GM12892 (cell line): Measurements from ENCODE around the gene GAL3ST3.

Experiments used
- POLR2A ChIP-seq: IDR thresholded peaks from 2 replicates; pipeline ENCODE4 v1.6.1; 2011; ENCODE audit warnings: low read depth, low read length, control low read depth
- POLR2AphosphoS5 ChIP-seq: IDR thresholded peaks from 2 replicates; pipeline ENCODE4 v1.6.1; 2011; ENCODE audit warnings: low read depth, low read length, control low read depth
- TAF1 ChIP-seq: IDR thresholded peaks from 2 replicates; pipeline ENCODE4 v1.6.1; 2011; ENCODE audit warnings: low read depth, mild to moderate bottlenecking, control low read depth, low read length, borderline replicate concordance

- TF ChIP-seq POLR2AphosphoS5 = peak; percentile 81
- TF ChIP-seq POLR2A = peak; percentile 96
- TF ChIP-seq TAF1 = peak; percentile 95
These were observed 3.1 kb upstream of the GAL3ST3 start, which contains the start of gene SF3B2 for GRCh38 chr11:66051766-66052663.
